PC-9 (cell line): ENCODE data around the gene PRKACG. TPM values are rescaled to one million over a fixed set of nuclear protein-coding genes. Genes with fewer than 3 reads are reported as not detected.

ENCODE experiments used
- BruUV-seq: library from RNA; stranded (reverse); fragments of 400-500 nt; replicated peaks from 2 replicates; lab custom pipeline; 2021; lab: Mats Ljungman, UMichigan
- CTCF ChIA-PET: fragments of 300-600 bp; sonication (Branson Sonifier 250); formaldehyde crosslinking; loops from one replicate; lab custom pipeline; 2022; ENCODE audit warnings: antibody characterized with exemption; lab: Charles Lee
- POLR2A ChIA-PET: fragments of 300-600 bp; sonication (Branson Sonifier 250); formaldehyde crosslinking; loops from one replicate; lab custom pipeline; 2022; ENCODE audit warnings: antibody characterized with exemption; ENCODE audit not compliant: unreplicated experiment; lab: Charles Lee
- DNase-seq, 2 experiments: peaks; one replicate each; pipeline versions ENCODE4 v3.0.0 to v3.0.0-alpha.2; 2015 to 2022; ENCODE audit warnings: mixed read lengths in 1 of 2
- H2AFZ ChIP-seq: fragments of 200-600 bp; sonication (generic); 2 replicates; pipeline ENCODE4 v1.8.1; 2017; ENCODE audit warnings: antibody characterized with exemption
- H3F3A ChIP-seq: fragments of 200-600 bp; sonication (generic); 2 replicates; pipeline ENCODE4 v1.8.1; 2017; ENCODE audit warnings: antibody characterized with exemption, mild to moderate bottlenecking, low read depth; ENCODE audit not compliant: insufficient read depth
- H3K27ac ChIP-seq: fragments of 200-600 bp; sonication (generic); 2 replicates; pipeline ENCODE4 v1.6.1; 2016; ENCODE audit warnings: mixed run types
- H3K27me3 ChIP-seq: fragments of 200-600 bp; sonication (generic); 2 replicates; pipeline ENCODE4 v1.6.1; 2016; ENCODE audit warnings: low read depth, mixed run types; ENCODE audit not compliant: insufficient read depth
- H3K36me3 ChIP-seq: fragments of 200-600 bp; sonication (generic); 2 replicates; pipeline ENCODE4 v1.6.1; 2016; ENCODE audit warnings: low read depth, mixed run types
- H3K4me1 ChIP-seq: fragments of 200-600 bp; sonication (generic); replicated peaks from 2 replicates; pipeline ENCODE4 v1.6.1; 2016; ENCODE audit warnings: mixed run types; ENCODE audit not compliant: insufficient read depth
- H3K4me2 ChIP-seq: fragments of 200-600 bp; sonication (generic); 2 replicates; pipeline ENCODE4 v1.6.1; 2017; ENCODE audit warnings: mixed run types
- H3K4me3 ChIP-seq: fragments of 200-600 bp; sonication (generic); 2 replicates; pipeline ENCODE4 v1.6.1; 2016; ENCODE audit warnings: mixed run types
- H3K79me2 ChIP-seq: fragments of 200-600 bp; sonication (generic); 2 replicates; pipeline ENCODE4 v1.6.1; 2017; ENCODE audit warnings: low read depth, mixed run types
- H3K9me2 ChIP-seq: fragments of 200-600 bp; sonication (generic); 2 replicates; pipeline ENCODE4 v1.8.1; 2017; ENCODE audit warnings: mild to moderate bottlenecking; ENCODE audit not compliant: insufficient read depth
- H3K9me3 ChIP-seq: fragments of 200-600 bp; sonication (generic); 2 replicates; pipeline ENCODE4 v1.8.1; 2016; ENCODE audit warnings: low read depth; ENCODE audit not compliant: insufficient read depth
- H4K20me1 ChIP-seq: fragments of 200-600 bp; sonication (generic); 2 replicates; pipeline ENCODE4 v1.8.1; 2017; ENCODE audit not compliant: insufficient read depth
- CTCF ChIP-seq: fragments of 200-600 bp; sonication (generic); conservative IDR thresholded peaks from 2 replicates; pipeline ENCODE4 v1.6.1; 2017; ENCODE audit warnings: mixed run types, antibody characterized with exemption, mild to moderate bottlenecking, moderate library complexity
- EZH2 ChIP-seq: fragments of 200-600 bp; sonication (generic); IDR thresholded peaks from 2 replicates; pipeline ENCODE4 v1.8.0; 2017; ENCODE audit warnings: antibody characterized with exemption, low read depth
- intact Hi-C: fragments of 100-400 bp; cut with micrococcal nuclease; formaldehyde crosslinking; loops from one replicate; pipeline ENCODE4 v1.10.0; 2022; ENCODE audit not compliant: unreplicated experiment
- total RNA-seq: library from RNA; stranded (reverse); gene quantifications from 2 replicates; pipeline ENCODE4 v1.2.3, GENCODE V29; 2021

PRKACG gene
- total RNA-seq, 1 experiment from 2014 or later, result not detected

DNA sequence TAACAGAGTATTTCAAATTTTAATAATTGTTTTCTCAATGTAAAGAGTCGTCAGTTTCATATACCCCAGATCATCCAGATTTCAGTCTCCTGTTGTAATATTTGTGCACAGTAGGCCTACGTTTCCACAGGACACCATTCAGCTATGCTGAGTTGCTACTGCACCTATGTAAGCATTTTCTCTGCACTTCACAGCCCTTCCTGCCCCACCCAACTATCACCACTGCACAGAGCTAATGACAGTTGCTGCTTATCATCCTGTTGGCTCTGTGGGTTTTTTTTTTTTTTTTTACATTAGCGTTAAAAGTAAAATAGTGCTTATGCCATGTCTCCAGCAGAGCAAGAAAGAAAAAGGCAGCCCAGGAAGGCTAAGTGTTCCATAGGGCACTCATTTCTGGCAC lies 5.9 kb upstream of the PRKACG start:
- Histone ChIP-seq H3K27me3 (peaks cover 92% of the 10 kb centered on the region), H3K4me3 (no peak overlapping the region), H3K9me2 (no peaks in the 10 kb centered on the region), H3K79me2 (no peaks in the 10 kb centered on the region), H3K4me1 (no peaks in the 10 kb centered on the region), H3K9me3 (no peaks in the 10 kb centered on the region), H3K4me2 (no peak overlapping the region), H3K27ac (no peak overlapping the region), H3K36me3 (no peaks in the 10 kb centered on the region), H2AFZ (no peak overlapping the region), H3F3A (no peaks in the 10 kb centered on the region), H4K20me1 (no peaks in the 10 kb centered on the region)
- DNase-seq, result no peak
- intact Hi-C loops, result no loop called here
- POLR2A ChIA-PET, result no interaction called here
- CTCF ChIA-PET, result interaction anchor here (0.6 kb wide), 1 partner anchor 174 kb away, joined by 3 read pairs; no protein-coding TSS in a partner anchor
- no peak for TF ChIP-seq EZH2
- TF ChIP-seq CTCF, result no peak
- no TSS peak for BruUV-seq

- no TSS peak for BruUV-seq
- H3K4me2 ChIP-seq, result no peak overlapping the region
- peaks cover 83% of the 10 kb centered on the region for H3K27me3 ChIP-seq
- H3K4me1 ChIP-seq, result no peaks in the 10 kb centered on the region
- H3K4me3 ChIP-seq, result no peak overlapping the region
- DNase-seq, result no peak
- H2AFZ ChIP-seq, result no peak overlapping the region
- H3K36me3 ChIP-seq, result no peaks in the 10 kb centered on the region
- no peak overlapping the region for H3K27ac ChIP-seq
- TF ChIP-seq EZH2, result no peak
- no peak for TF ChIP-seq CTCF
- no peaks in the 10 kb centered on the region for H3K9me2 ChIP-seq
- H3K79me2 ChIP-seq, result no peaks in the 10 kb centered on the region
- intact Hi-C loops, result no loop called here
- no peaks in the 10 kb centered on the region for H3F3A ChIP-seq
- H3K9me3 ChIP-seq, result no peaks in the 10 kb centered on the region
- CTCF ChIA-PET, result no interaction called here
- POLR2A ChIA-PET, result no interaction called here
- H4K20me1 ChIP-seq, result no peaks in the 10 kb centered on the region
Observed at GRCh38 chr9:69018737-69019136, 4.8 kb upstream of the PRKACG start.

DNA sequence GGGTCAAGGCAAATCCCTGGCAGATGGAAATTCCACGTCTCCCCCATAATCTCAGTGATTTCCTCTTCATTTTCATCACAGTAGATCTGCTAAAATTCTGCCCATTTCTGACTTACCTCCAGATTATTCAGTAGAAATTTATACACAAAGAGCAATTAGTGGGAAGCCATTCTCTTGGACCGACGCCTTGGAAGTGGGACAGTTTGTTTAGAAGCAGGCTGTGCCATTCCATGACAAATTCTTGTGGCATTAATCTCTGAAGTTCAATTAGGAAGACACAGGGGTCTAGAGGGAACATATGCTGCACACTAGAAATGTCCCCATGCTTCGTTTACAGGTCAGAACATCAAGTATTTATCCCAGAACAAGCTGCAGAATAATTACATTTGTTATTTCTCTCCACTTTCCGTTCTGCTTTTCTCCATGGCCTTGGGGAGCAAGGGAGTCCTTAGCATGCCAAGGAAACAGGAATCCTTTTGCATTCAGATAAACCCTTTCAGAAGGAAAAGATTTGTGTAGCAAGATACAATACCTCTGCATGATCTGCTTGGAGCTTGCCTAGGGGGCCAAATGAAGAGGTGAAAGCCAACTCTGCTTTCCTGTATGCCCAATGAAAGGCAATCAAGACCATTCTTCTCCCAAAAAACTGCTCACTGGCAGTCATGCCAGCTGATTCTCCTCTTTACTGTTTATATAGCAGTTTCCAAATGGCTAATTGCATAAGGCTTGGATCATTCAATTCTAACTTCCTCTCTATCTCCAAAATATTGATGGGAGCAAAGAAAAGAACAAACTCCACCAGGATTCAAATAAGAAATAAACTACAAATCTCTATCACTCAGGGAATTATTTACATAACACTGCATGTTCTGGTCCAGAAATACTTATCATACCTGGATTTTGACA lies 2.5 kb upstream of the PRKACG start:
- ChIA-PET CTCF (no interaction called here), POLR2A (no interaction called here)
- Histone ChIP-seq H4K20me1 (no peaks in the 10 kb centered on the region), H3K27me3 (peaks cover 72% of the 10 kb centered on the region), H3K9me2 (no peaks in the 10 kb centered on the region), H2AFZ (no peak overlapping the region), H3K4me3 (no peak overlapping the region), H3K79me2 (no peaks in the 10 kb centered on the region), H3K36me3 (no peaks in the 10 kb centered on the region), H3F3A (no peaks in the 10 kb centered on the region), H3K27ac (no peak overlapping the region), H3K9me3 (no peaks in the 10 kb centered on the region), H3K4me2 (no peak overlapping the region), H3K4me1 (no peaks in the 10 kb centered on the region)
- no peak for DNase-seq
- no TSS peak for BruUV-seq
- TF ChIP-seq EZH2 (no peak), CTCF (no peak)
- intact Hi-C loops, result no loop called here
